Measurements from ENCODE around the gene IMPA2. TPM values are rescaled to one million over a fixed set of nuclear protein-coding genes. Genes with fewer than 3 reads are reported as not detected.

IMPA2 gene
- total and polyA plus RNA-seq, 2 of the 13 experiments (the other 11 are each of a cell fraction or from before 2014, with no cell fraction given): 37.8 to 71.8 TPM

GRCh38 chr18:12008181-12008767 is 27.0 kb downstream of the IMPA2 start (continued):
- TF ChIP-seq, protein P1, sequence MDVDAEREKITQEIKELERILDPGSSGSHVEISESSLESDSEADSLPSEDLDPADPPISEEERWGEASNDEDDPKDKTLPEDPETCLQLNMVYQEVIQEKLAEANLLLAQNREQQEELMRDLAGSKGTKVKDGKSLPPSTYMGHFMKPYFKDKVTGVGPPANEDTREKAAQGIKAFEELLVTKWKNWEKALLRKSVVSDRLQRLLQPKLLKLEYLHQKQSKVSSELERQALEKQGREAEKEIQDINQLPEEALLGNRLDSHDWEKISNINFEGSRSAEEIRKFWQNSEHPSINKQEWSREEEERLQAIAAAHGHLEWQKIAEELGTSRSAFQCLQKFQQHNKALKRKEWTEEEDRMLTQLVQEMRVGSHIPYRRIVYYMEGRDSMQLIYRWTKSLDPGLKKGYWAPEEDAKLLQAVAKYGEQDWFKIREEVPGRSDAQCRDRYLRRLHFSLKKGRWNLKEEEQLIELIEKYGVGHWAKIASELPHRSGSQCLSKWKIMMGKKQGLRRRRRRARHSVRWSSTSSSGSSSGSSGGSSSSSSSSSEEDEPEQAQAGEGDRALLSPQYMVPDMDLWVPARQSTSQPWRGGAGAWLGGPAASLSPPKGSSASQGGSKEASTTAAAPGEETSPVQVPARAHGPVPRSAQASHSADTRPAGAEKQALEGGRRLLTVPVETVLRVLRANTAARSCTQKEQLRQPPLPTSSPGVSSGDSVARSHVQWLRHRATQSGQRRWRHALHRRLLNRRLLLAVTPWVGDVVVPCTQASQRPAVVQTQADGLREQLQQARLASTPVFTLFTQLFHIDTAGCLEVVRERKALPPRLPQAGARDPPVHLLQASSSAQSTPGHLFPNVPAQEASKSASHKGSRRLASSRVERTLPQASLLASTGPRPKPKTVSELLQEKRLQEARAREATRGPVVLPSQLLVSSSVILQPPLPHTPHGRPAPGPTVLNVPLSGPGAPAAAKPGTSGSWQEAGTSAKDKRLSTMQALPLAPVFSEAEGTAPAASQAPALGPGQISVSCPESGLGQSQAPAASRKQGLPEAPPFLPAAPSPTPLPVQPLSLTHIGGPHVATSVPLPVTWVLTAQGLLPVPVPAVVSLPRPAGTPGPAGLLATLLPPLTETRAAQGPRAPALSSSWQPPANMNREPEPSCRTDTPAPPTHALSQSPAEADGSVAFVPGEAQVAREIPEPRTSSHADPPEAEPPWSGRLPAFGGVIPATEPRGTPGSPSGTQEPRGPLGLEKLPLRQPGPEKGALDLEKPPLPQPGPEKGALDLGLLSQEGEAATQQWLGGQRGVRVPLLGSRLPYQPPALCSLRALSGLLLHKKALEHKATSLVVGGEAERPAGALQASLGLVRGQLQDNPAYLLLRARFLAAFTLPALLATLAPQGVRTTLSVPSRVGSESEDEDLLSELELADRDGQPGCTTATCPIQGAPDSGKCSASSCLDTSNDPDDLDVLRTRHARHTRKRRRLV (CRISPR knock-in tag; IDR thresholded peaks at IDR 0.05): no peak
- no peak for TF ChIP-seq ARHGAP35 (CRISPR knock-in tag; IDR thresholded peaks at IDR 0.05; ENCODE audit: borderline replicate concordance)
- peak; percentile 79 for TF ChIP-seq FOSL2 (CRISPR knock-in tag; IDR thresholded peaks at IDR 0.05)
- no peak for TF ChIP-seq ELF4 (CRISPR knock-in tag; IDR thresholded peaks at IDR 0.05; ENCODE audit: borderline replicate concordance)
- TF ChIP-seq SOX6 (IDR thresholded peaks at IDR 0.05): no peak
- peak; percentile 95 for TF ChIP-seq SOX6 (CRISPR knock-in tag; IDR thresholded peaks at IDR 0.05)
- TF ChIP-seq, protein P2, sequence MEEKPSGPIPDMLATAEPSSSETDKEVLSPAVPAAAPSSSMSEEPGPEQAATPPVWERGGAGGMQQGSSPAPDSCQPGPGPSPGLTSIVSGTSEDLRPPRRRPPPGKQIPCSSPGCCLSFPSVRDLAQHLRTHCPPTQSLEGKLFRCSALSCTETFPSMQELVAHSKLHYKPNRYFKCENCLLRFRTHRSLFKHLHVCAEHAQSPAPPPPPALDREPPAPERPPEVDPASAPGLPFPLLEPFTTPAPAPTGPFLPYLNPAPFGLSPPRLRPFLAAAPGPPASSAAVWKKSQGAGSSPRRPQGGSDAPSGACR (CRISPR knock-in tag; IDR thresholded peaks at IDR 0.05): no peak; the same call in 1 of the 2 replicates
- TF ChIP-seq RELA (CRISPR knock-in tag; IDR thresholded peaks at IDR 0.05): no peak
- TF ChIP-seq KAT8 (CRISPR knock-in tag; IDR thresholded peaks at IDR 0.05): peak; percentile 67; the same call in 1 of the 2 replicates
- TF ChIP-seq, protein P3, sequence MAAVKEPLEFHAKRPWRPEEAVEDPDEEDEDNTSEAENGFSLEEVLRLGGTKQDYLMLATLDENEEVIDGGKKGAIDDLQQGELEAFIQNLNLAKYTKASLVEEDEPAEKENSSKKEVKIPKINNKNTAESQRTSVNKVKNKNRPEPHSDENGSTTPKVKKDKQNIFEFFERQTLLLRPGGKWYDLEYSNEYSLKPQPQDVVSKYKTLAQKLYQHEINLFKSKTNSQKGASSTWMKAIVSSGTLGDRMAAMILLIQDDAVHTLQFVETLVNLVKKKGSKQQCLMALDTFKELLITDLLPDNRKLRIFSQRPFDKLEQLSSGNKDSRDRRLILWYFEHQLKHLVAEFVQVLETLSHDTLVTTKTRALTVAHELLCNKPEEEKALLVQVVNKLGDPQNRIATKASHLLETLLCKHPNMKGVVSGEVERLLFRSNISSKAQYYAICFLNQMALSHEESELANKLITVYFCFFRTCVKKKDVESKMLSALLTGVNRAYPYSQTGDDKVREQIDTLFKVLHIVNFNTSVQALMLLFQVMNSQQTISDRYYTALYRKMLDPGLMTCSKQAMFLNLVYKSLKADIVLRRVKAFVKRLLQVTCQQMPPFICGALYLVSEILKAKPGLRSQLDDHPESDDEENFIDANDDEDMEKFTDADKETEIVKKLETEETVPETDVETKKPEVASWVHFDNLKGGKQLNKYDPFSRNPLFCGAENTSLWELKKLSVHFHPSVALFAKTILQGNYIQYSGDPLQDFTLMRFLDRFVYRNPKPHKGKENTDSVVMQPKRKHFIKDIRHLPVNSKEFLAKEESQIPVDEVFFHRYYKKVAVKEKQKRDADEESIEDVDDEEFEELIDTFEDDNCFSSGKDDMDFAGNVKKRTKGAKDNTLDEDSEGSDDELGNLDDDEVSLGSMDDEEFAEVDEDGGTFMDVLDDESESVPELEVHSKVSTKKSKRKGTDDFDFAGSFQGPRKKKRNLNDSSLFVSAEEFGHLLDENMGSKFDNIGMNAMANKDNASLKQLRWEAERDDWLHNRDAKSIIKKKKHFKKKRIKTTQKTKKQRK (IDR thresholded peaks at IDR 0.05; ENCODE audit: low read length): no peak
- TF ChIP-seq, protein P4, sequence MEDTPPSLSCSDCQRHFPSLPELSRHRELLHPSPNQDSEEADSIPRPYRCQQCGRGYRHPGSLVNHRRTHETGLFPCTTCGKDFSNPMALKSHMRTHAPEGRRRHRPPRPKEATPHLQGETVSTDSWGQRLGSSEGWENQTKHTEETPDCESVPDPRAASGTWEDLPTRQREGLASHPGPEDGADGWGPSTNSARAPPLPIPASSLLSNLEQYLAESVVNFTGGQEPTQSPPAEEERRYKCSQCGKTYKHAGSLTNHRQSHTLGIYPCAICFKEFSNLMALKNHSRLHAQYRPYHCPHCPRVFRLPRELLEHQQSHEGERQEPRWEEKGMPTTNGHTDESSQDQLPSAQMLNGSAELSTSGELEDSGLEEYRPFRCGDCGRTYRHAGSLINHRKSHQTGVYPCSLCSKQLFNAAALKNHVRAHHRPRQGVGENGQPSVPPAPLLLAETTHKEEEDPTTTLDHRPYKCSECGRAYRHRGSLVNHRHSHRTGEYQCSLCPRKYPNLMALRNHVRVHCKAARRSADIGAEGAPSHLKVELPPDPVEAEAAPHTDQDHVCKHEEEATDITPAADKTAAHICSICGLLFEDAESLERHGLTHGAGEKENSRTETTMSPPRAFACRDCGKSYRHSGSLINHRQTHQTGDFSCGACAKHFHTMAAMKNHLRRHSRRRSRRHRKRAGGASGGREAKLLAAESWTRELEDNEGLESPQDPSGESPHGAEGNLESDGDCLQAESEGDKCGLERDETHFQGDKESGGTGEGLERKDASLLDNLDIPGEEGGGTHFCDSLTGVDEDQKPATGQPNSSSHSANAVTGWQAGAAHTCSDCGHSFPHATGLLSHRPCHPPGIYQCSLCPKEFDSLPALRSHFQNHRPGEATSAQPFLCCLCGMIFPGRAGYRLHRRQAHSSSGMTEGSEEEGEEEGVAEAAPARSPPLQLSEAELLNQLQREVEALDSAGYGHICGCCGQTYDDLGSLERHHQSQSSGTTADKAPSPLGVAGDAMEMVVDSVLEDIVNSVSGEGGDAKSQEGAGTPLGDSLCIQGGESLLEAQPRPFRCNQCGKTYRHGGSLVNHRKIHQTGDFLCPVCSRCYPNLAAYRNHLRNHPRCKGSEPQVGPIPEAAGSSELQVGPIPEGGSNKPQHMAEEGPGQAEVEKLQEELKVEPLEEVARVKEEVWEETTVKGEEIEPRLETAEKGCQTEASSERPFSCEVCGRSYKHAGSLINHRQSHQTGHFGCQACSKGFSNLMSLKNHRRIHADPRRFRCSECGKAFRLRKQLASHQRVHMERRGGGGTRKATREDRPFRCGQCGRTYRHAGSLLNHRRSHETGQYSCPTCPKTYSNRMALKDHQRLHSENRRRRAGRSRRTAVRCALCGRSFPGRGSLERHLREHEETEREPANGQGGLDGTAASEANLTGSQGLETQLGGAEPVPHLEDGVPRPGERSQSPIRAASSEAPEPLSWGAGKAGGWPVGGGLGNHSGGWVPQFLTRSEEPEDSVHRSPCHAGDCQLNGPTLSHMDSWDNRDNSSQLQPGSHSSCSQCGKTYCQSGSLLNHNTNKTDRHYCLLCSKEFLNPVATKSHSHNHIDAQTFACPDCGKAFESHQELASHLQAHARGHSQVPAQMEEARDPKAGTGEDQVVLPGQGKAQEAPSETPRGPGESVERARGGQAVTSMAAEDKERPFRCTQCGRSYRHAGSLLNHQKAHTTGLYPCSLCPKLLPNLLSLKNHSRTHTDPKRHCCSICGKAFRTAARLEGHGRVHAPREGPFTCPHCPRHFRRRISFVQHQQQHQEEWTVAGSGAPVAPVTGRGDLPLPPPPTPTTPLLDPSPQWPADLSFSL (CRISPR knock-in tag; IDR thresholded peaks at IDR 0.05): no peak

Data from HepG2 (cell line).